NCI-H2227 treated with DMSO at 0.1 percent for 48 hours (cell line): ENCODE data around the gene ALDH1L2.
"Not testable (repeated sequence)": the region's sequence is repeated elsewhere in the genome, so short reads cannot be mapped to it uniquely, and the experiment has no call there.

Source experiments
- DNase-seq: peaks from one replicate; lab custom pipeline; 2025; lab: John Stamatoyannopoulos, UW

The ALDH1L2 gene

GRCh38 chr12:104977688-104978087, 106.6 kb downstream of the ALDH1L2 start:
- DNase-seq: not testable (repeated sequence)

- no peak for DNase-seq
Measured at GRCh38 chr12:104976703-104977102, 107.6 kb downstream of the ALDH1L2 start.

- no peak for DNase-seq
Measured at GRCh38 chr12:104975587-104976343, 108.5 kb downstream of the ALDH1L2 start.

- no peak for DNase-seq
Measured at GRCh38 chr12:104974626-104975290, 109.5 kb downstream of the ALDH1L2 start.

GRCh38 chr12:104973250-104973649, 111.0 kb downstream of the ALDH1L2 start:
- no peak for DNase-seq

- no peak for DNase-seq
Measured at GRCh38 chr12:104971306-104971705, 113.0 kb downstream of the ALDH1L2 start.
